ES-I3 (cell line): ENCODE measurements around the gene MYG1.
A peak's percentile ranks its signal among the peaks of the same experiment; 100 is the strongest.

ENCODE experiments used
- H3K36me3 ChIP-seq: 2 replicates; pipeline ENCODE4 v1.6.1; 2013; ENCODE audit warnings: mild to moderate bottlenecking, low read length, control low read depth, moderate library complexity; ENCODE audit not compliant: insufficient read depth
- H3K4me1 ChIP-seq: 2 replicates; pipeline ENCODE4 v1.6.1; 2013; ENCODE audit warnings: mild to moderate bottlenecking, control low read depth, low read length; ENCODE audit not compliant: insufficient read depth
- H3K9ac ChIP-seq: 2 replicates; pipeline ENCODE4 v1.6.1; 2013; ENCODE audit warnings: low read depth, mild to moderate bottlenecking, low read length, moderate library complexity
- H3K9me3 ChIP-seq: 2 replicates; pipeline ENCODE4 v1.6.1; 2013; ENCODE audit warnings: mild to moderate bottlenecking, low read length, moderate library complexity; ENCODE audit not compliant: control insufficient read depth, insufficient read depth

The MYG1 gene, protein sequence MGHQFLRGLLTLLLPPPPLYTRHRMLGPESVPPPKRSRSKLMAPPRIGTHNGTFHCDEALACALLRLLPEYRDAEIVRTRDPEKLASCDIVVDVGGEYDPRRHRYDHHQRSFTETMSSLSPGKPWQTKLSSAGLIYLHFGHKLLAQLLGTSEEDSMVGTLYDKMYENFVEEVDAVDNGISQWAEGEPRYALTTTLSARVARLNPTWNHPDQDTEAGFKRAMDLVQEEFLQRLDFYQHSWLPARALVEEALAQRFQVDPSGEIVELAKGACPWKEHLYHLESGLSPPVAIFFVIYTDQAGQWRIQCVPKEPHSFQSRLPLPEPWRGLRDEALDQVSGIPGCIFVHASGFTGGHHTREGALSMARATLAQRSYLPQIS

DNA sequence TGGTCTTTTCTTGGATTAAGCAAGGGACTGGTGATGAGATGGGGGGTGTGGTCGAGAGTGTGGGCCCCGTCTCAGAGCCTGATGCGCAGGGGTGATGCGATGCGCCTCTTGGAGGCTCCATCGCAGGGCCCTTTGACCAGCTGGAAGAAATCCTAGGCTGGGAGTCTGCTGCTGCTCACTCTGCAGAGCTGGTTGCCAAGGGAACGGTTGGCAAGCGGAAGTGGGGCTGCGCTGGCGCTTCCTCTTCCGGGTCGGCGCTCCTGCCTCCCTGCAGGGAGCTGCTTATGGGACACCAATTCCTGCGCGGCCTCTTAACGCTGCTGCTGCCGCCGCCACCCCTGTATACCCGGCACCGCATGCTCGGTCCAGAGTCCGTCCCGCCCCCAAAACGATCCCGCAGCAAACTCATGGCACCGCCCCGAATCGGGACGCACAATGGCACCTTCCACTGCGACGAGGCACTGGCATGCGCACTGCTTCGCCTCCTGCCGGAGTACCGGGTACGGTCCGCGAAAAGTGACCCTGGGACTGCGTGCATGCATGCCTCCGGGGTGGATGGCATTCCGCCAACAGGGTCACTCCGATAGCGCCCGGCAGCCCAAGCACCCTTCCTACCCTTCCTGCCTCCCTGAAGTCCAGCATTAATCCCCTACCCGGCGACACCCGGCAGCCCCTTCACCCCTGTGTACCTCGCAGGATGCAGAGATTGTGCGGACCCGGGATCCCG is at the start of gene MYG1:
TSS of gene MYG1 (plus strand) at position 242 of the 727 bp plus-strand sequence. CDS start at position 285, 43 bp downstream.
- Histone ChIP-seq H3K9me3 (no peaks in the 10 kb centered on the region), H3K4me1 (peaks cover 3% of the 10 kb centered on the region; the same call in 1 of the 2 replicates), H3K9ac (peak within 1 kb of the TSS; percentile 71), H3K36me3 (peaks cover 11% of the 10 kb centered on the region; the same call in 1 of the 2 replicates)

DNA sequence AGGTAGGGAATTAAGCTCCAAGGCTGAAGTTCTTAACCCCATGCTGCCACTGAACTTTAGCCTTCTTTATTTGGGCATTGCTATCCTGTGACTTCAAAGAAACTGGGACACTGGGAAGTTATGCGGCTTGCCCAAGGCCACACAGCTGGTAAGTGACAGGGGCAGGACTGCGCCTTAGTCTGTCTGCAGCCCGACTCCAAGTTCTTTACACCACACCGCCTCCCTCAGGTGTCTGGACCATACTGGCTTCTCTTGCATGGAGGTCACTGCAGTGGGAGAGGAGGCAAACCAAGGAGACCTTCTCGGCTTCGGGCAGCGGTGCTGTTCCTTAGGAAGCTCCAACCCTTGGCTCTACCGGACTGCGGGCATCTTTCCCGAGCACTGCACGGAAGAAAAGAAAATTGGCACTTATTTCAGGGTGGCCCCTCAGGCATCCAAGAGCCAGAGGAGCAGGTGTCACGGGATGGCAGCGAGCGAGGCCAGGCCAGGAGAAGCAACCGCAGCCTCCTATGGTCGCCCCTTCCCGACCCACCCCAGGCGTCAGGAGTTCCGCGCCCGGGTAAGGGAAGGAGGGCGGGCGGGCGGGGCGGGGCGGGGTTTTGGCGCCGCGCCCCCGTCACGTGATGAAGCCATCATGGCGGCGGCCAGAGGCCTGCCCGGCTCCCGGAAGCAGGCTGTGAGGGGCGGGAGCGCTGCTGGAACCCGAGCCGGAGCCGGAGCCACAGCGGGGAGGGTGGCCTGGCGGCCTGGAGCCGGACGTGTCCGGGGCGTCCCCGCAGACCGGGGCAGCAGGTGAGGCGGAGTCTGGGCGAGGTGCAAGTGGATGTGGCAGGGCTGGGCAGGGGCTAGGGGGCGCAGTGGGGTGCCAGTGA is 47.8 kb upstream of the MYG1 start:
- Histone ChIP-seq H3K4me1 (peaks cover 10% of the 10 kb centered on the region; the same call in 1 of the 2 replicates), H3K9ac (peak overlapping the region; percentile 72), H3K36me3 (no peaks in the 10 kb centered on the region), H3K9me3 (no peaks in the 10 kb centered on the region)

DNA sequence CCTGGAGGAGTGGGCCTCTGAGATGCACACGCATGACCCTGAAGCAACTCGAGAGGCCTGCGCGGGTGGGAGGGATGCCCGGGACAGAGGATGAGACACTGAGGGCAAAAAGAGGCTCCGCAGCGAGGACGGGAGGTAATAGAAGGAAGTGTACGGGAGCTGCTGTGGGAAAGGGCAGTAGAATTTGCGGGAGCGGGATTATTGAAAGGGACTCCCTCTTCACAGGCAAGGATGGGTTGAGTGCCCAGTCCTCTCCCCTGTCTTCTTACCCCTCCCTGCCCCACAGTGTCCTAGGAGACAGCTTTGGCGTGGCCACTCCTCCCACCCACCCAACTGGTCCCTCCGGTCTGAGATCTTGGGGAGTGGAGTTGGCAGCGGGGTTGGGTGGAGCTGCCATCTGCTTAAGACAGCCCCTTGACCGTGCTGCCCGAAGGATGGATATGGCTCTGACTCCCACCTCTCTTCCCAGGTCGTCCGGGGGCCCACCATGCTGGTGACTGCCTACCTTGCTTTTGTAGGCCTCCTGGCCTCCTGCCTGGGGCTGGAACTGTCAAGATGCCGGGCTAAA is 47.1 kb upstream of the MYG1 start:
- Histone ChIP-seq H3K4me1 (peaks cover 10% of the 10 kb centered on the region; the same call in 1 of the 2 replicates), H3K9ac (peak overlapping the region; percentile 72)

DNA sequence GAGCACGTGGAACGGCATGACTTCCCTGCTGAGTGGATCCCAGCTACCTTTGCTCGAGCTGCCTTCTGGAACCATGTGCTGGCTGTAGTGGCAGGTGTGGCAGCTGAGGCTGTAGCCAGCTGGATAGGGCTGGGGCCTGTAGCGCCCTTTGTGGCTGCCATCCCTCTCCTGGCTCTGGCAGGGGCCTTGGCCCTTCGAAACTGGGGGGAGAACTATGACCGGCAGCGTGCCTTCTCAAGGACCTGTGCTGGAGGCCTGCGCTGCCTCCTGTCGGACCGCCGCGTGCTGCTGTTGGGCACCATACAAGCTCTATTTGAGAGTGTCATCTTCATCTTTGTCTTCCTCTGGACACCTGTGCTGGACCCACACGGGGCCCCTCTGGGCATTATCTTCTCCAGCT is 46.2 kb upstream of the MYG1 start:
- peaks cover 10% of the 10 kb centered on the region; the same call in 1 of the 2 replicates for H3K4me1 ChIP-seq
- H3K9me3 ChIP-seq, result no peaks in the 10 kb centered on the region
- H3K9ac ChIP-seq, result no peak overlapping the region
- no peaks in the 10 kb centered on the region for H3K36me3 ChIP-seq

More for the DNA sequence above, 47.1 kb upstream of the MYG1 start:
- Histone ChIP-seq H3K36me3 (no peaks in the 10 kb centered on the region), H3K9me3 (no peaks in the 10 kb centered on the region)

DNA sequence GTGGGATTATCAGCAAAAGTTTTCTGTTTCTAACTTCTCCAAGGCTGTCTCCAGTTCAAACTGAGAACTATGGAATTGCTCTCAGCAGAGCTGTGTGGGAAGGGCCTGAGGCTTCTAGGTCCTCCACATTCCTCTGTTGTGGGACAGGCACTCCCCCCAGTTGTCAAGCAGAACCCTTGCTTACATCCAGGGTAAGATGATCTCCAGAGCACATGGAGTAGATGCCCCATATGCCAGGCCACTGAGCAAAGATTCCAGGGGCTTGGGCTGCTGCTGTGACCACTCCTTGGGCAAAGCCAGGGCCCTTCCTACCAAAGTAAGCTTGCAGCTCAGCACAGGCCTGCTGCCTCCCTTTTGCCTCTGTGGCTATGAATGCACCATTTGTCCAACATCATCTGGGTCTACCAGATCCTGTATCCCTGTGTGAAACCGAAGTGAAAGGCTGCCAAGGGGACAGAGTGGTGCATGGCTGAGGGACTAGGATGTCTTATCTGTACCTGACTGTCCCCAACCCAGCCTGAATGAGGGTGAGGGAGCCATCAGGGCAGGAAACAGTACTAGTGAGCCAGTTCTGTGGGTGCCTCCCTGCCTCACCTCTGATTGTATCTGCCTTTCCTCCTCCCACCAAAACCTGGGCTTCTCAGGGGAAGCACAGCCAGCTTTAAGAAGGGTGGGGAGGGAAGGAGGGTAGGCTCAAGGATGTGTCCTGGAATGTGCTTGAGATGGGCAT is 44.5 kb upstream of the MYG1 start:
- no peaks in the 10 kb centered on the region for H3K9me3 ChIP-seq
- no peak overlapping the region for H3K9ac ChIP-seq
- H3K36me3 ChIP-seq, result no peaks in the 10 kb centered on the region
- H3K4me1 ChIP-seq, result peaks cover 10% of the 10 kb centered on the region; the same call in 1 of the 2 replicates

DNA sequence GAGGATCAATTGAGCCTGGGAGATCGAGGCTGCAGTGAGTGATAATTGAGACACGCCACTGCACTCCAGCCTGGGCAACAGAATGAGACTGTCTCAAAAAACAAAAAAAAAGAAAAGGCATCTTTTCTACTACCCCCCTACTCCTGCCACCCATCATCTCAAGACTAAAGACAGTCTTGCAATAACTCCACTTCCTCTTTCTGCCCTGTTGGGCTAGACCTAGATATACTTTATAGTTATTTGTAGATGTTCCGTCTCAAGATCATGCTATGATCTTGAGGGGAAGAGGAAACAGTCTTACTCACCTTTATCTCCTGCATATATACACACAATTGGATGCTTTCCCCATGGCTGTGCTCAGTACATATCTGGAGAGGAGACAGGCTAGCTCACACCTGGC is 43.5 kb upstream of the MYG1 start:
- Histone ChIP-seq H3K4me1 (peaks cover 9% of the 10 kb centered on the region; the same call in 1 of the 2 replicates), H3K36me3 (no peaks in the 10 kb centered on the region), H3K9me3 (no peaks in the 10 kb centered on the region), H3K9ac (no peak overlapping the region)

DNA sequence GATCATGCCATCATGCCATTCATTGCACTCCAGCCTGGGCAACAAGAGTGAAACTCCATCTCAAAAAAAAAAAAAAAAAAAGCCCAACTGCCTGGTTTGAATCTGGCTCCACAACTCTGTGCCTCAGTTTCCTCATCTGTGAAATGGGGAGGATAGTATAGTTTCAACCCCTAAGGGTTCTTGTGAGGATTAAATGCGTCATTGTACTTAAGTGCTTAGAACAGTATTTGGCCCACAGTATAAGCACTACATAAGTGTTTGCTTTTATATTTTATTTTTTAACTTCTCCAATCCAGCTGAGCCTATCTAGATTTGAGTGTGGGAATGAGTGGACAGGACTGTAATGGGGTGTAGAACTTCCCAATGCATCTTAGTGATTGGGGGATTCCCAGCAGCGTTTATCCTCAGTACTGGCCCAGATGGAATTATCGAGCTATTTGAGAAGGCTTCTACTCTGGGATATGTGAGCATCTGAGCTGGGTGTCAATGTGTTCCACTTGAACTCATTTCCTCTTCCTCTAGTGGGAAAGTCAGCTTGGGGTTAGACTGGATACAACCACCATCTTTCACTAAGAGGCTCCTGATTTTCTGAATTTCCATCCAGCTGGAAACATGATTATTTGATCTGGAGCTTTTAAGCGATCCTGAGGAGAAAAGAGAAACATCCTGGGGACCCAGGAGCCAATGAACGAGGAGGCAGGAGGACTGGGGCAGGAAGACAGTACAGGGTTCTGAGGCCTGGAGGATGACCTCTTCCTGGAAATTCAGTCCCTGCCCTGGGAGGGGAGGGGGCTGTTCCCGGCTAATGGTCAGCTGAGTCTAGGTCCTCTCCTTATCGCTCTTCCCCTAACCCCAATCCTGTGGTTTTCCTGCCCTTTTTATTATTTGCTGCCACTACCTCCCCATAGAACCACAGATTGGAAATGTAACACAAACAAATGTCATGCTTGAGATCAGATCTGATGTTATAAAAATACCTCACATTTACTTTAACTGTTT is 40.7 kb upstream of the MYG1 start:
- no peaks in the 10 kb centered on the region for H3K36me3 ChIP-seq
- H3K9ac ChIP-seq, result no peak overlapping the region
- H3K4me1 ChIP-seq, result no peaks in the 10 kb centered on the region
- no peaks in the 10 kb centered on the region for H3K9me3 ChIP-seq

DNA sequence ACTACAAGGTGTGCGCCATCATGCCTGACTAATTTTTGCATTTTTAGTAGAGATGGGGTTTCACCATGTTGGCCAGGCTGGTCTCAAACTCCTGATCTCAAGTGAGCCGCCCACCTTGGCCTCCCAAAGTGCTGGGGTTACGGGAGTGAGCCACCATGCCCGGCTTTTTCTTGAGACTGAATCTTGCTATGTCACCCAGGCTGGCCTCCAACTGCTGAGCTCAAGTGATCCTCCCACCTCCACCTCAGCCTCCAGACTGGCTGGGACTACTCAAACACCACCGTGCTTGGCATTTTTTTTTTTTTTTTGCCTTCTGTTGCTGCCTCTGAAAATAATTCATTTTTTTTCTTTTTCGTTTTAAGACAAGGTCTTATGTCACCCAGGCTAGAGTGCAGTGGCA is 39.6 kb upstream of the MYG1 start:
- Histone ChIP-seq H3K9ac (no peak overlapping the region), H3K4me1 (no peaks in the 10 kb centered on the region), H3K9me3 (no peaks in the 10 kb centered on the region), H3K36me3 (no peaks in the 10 kb centered on the region)

DNA sequence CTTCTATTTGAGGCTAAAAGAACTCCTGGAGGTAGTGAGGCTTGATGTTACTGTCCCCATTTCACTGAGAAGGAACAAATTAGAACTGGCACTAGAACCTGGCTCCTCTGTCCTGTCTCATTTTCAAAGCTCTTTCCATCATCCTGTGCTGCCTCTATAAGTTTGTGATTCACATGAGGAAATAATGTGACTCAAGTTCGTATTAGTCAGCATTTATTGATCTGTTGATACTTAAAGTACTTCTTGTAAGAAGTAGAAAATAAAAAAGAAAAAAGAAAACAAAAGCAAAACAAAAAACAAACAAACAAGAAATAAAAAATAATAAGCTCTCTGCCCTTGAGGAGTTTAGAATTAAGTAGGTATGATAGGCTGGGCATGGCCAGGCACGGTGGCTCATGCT is 33.7 kb upstream of the MYG1 start:
- H3K9me3 ChIP-seq, result no peaks in the 10 kb centered on the region

DNA sequence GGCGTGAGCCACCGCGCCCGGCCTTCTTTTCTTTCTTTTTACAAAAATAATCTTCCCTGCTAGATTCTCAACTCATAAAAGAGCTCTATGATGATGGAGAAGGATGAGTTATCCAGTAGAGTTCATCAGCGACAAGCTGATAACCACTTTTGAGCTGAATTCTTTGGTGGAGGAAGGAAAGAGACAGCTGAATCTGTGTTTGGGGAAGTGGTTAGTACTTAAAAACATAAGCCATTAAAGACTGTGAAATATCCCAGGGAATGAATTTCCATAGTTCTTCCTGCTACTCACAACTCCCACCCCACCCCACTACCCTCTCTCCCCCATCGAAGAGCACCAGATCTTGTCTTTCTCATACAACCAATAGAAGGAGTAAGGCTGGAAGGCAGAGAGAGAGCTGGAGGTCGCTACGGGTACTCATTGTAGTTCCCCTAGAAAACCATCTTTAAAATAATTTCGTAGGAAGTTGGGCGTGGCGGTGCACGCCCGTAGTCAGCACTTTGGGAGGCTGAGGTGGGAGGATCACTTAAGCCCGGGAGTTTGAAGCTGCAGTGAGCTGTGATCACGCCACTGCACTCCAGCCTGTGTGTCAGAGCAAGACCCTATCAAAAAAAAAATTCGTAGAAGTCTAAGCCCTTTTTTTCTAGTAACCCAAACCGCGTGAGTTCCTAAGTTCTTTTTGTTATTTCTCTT is 32.0 kb upstream of the MYG1 start:
- H3K9me3 ChIP-seq, result no peaks in the 10 kb centered on the region
- peak overlapping the region; percentile 70 for H3K9ac ChIP-seq
- no peaks in the 10 kb centered on the region for H3K36me3 ChIP-seq
- H3K4me1 ChIP-seq, result no peaks in the 10 kb centered on the region

More for the DNA sequence above, 33.7 kb upstream of the MYG1 start:
- Histone ChIP-seq H3K9ac (no peak overlapping the region), H3K4me1 (no peaks in the 10 kb centered on the region), H3K36me3 (no peaks in the 10 kb centered on the region)

DNA sequence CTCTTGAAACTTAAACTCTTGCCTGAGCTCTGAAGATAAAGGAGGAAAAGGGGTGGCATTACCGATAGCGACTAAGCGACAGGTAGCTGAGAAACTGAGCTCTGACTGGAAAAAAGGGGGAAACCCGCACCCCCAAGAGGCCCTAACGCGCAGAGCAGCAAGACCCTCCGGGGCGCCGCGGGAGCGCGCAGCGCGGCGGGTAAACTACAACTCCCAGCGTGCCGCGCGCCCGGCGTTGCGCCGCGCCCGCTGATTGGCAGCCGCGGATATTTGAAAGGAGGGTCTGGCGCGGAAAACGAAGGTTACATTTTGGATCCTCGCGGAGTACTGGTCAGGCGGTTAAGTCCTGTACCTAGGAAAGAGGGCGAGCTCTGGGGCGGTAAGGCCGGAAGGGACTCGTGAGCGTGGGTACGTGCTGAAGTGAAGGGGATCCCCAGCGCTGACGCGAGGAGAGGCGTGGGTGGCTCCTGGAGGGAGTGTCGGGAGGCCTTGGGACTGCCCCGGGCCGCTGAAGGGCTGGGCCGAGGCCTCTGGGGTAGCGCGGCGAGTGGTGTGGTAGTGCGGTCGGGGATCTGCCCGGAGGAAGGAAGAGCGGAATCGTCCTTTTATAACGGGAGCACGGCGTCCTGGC is 31.4 kb upstream of the MYG1 start, which contains the start of gene ESPL1:
TSS of gene ESPL1 (plus strand) at position 301 of the 631 bp plus-strand sequence. CDS start 468 bp downstream, outside the sequence.
- Histone ChIP-seq H3K4me1 (no peaks in the 10 kb centered on the region), H3K9me3 (no peaks in the 10 kb centered on the region), H3K36me3 (peaks cover 2% of the 10 kb centered on the region; the same call in 1 of the 2 replicates)

More for the DNA sequence above, 31.4 kb upstream of the MYG1 start, which contains the start of gene ESPL1:
- H3K9ac ChIP-seq, result peak within 1 kb of the TSS; percentile 70
